Breast epithelium (tissue), 4 donors: ENCODE results near the gene NSF. TPM values are rescaled to one million over a fixed set of nuclear protein-coding genes. Genes with fewer than 3 reads are reported as not detected.

ENCODE experiments used
- DNase-seq, 2 donors: peaks; one replicate each; pipeline ENCODE4 v3.0.0-alpha.2; 2019; ENCODE audit warnings: low spot score in 2 of 2
- H3K27ac ChIP-seq, 2 donors: fragments of 200-600 bp; sonication (generic) in 1 of 2; one replicate each; pipeline ENCODE4 v1.5.1; 2016 to 2019; ENCODE audit warnings: mild to moderate bottlenecking in 1 of 2
- H3K27me3 ChIP-seq, 2 donors: fragments of 200-600 bp; sonication (generic) in 1 of 2; one replicate each; pipeline versions ENCODE4 v1.5.1 to v1.6.0; 2017 to 2019; ENCODE audit warnings: control low read depth in 1 of 2, mild to moderate bottlenecking in 1 of 2
- H3K36me3 ChIP-seq: fragments of 200-600 bp; one replicate; pipeline ENCODE4 v1.5.1; 2019
- H3K4me1 ChIP-seq, 2 donors: fragments of 200-600 bp; sonication (generic); one replicate each; pipeline ENCODE4 v1.5.1; 2016 to 2019; ENCODE audit warnings: control low read depth in 1 of 2
- H3K4me3 ChIP-seq, 3 donors: fragments of 200-600 bp; sonication (generic); 1 replicate in 2 of 3; 2 replicates in 1 of 3; pipeline ENCODE4 v1.5.1; 2016 to 2019; ENCODE audit warnings: mild to moderate bottlenecking in 3 of 3, moderate library complexity in 2 of 3
- H3K9me3 ChIP-seq, 2 donors: fragments of 200-600 bp; sonication (generic) in 1 of 2; one replicate each; pipeline ENCODE4 v1.5.1; 2016 to 2019; ENCODE audit warnings: control low read depth in 1 of 2
- POLR2A ChIP-seq: fragments of 450-650 bp; IDR thresholded peaks from one replicate; pipeline ENCODE4 v1.6.1; 2016; ENCODE audit warnings: antibody characterized with exemption, mild to moderate bottlenecking, moderate library complexity
- POLR2AphosphoS5 ChIP-seq, 3 donors: sonication (generic); formaldehyde crosslinking; IDR thresholded peaks; one replicate each; pipeline ENCODE4 v1.6.1; 2017; ENCODE audit warnings: antibody characterized with exemption in 3 of 3
- intact Hi-C: fragments of 100-400 bp; cut with DNase I; formaldehyde crosslinking; loops from one replicate; pipeline ENCODE4 v1.15.1; 2023; ENCODE audit warnings: low total_unique reads
- total RNA-seq, 3 donors: library from RNA; depleted of rRNA; stranded (reverse); fragments of >200 nt; gene quantifications; one replicate each; pipeline ENCODE4 v1.1.0, GENCODE V29; 2016
- TF ChIP-seq, protein P1 (sequence below), 3 donors: fragments of 450-650 bp; IDR thresholded peaks; one replicate each; pipeline ENCODE4 v1.5.1; 2016 to 2017; ENCODE audit warnings: antibody characterized with exemption in 3 of 3, mild to moderate bottlenecking in 3 of 3, moderate library complexity in 3 of 3

Gene NSF
- total RNA-seq, 3 donors from 2014 or later: 22.1 to 38.1 (median 38.0) TPM

DNA sequence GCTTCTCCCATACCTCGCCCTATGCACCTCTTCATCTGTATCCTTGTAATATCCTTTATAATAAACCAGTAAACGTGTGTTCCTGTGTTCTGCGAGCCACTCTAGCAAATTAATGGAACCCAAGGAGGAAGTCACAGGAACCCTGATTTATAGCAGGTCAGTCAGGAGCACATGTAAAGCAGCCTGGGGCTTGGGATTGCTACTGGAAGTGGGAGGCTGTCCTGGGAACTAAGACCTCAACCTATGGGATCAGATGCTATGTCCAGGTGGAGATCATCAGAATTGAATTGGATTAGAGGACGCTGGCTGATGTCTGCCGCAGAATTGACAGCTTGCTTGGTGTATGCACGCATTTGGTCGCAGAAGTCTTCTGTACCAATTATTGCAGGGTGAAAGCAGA lies 212.3 kb downstream of the NSF start:
- intact Hi-C loops: no loop called here
- no peak for DNase-seq
- no peaks in the 10 kb centered on the region for H3K9me3 ChIP-seq
- no peak overlapping the region for H3K4me3 ChIP-seq
- no peaks in the 10 kb centered on the region for H3K27me3 ChIP-seq
- H3K4me1 ChIP-seq: no peaks in the 10 kb centered on the region
- no peaks in the 10 kb centered on the region for H3K36me3 ChIP-seq
- no peak overlapping the region for H3K27ac ChIP-seq
- TF ChIP-seq POLR2A (no peak), POLR2AphosphoS5 (IDR thresholded peaks at IDR 0.05) (no peak)
- TF ChIP-seq, protein P1, sequence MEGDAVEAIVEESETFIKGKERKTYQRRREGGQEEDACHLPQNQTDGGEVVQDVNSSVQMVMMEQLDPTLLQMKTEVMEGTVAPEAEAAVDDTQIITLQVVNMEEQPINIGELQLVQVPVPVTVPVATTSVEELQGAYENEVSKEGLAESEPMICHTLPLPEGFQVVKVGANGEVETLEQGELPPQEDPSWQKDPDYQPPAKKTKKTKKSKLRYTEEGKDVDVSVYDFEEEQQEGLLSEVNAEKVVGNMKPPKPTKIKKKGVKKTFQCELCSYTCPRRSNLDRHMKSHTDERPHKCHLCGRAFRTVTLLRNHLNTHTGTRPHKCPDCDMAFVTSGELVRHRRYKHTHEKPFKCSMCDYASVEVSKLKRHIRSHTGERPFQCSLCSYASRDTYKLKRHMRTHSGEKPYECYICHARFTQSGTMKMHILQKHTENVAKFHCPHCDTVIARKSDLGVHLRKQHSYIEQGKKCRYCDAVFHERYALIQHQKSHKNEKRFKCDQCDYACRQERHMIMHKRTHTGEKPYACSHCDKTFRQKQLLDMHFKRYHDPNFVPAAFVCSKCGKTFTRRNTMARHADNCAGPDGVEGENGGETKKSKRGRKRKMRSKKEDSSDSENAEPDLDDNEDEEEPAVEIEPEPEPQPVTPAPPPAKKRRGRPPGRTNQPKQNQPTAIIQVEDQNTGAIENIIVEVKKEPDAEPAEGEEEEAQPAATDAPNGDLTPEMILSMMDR (IDR thresholded peaks at IDR 0.05): no peak

DNA sequence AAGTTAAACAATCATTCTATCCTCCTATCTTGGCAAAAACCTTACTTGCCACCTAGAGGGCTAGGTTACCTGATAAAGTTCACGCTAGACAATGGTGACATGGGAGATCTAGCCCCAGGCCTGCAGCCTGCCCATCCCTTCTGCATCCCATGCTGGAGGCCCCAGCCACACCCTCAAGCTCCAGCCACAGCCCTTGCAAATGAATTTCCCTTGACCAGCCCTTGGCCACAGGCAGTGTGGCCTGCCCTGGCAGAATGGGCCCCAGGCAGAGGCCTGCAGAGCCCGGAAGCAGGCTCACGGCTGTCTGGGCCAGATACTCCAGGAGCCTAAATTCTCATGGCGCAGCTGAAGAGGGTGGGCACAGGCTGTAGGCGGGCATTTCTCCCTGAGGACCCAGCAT lies 213.1 kb downstream of the NSF start:
- no peaks in the 10 kb centered on the region for H3K9me3 ChIP-seq
- no peak for DNase-seq

DNA sequence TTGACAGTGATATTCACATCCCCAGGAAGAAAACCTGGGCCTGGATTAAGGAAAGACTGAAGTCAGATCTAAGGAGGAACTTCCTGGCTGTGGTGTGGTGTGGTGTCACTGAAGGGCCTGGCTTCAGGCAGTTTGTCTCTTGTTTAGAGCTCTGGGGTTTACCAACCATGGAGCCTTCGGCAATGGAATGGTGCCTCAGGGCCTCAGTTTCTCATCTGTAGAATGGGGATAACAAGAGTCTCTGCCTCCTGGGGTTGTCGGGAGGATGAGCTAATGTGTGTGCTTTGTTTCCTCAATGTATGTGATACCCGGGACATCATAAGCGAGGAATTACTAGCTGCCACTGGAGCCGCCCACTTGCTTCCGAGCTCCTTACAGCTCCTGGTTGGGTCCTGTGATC lies 215.3 kb downstream of the NSF start:
- H3K27me3 ChIP-seq: no peaks in the 10 kb centered on the region
- no peaks in the 10 kb centered on the region for H3K4me1 ChIP-seq
- no peak for DNase-seq
- no peaks in the 10 kb centered on the region for H3K9me3 ChIP-seq
- intact Hi-C loops: no loop called here
- H3K27ac ChIP-seq: no peak overlapping the region
- H3K36me3 ChIP-seq: no peaks in the 10 kb centered on the region
- no peak for TF ChIP-seq POLR2AphosphoS5 (IDR thresholded peaks at IDR 0.05)
- TF ChIP-seq, protein P1 (IDR thresholded peaks at IDR 0.05): no peak
- no peak for TF ChIP-seq POLR2A
- H3K4me3 ChIP-seq: no peak overlapping the region

More for the DNA sequence above, 213.1 kb downstream of the NSF start:
- Histone ChIP-seq H3K4me3 (no peak overlapping the region), H3K27me3 (no peaks in the 10 kb centered on the region), H3K36me3 (no peaks in the 10 kb centered on the region), H3K27ac (no peak overlapping the region), H3K4me1 (no peaks in the 10 kb centered on the region)
- no peak for TF ChIP-seq POLR2AphosphoS5 (IDR thresholded peaks at IDR 0.05)
- no peak for TF ChIP-seq POLR2A
- TF ChIP-seq, protein P1 (IDR thresholded peaks at IDR 0.05): no peak
- intact Hi-C loops: no loop called here

Other genes starting within 250 kb of the NSF start
- gene ARL17B, start 228.9 kb upstream of the NSF start, total RNA-seq: 10 to 100 TPM in 1 of 3 donors, 1 to 10 TPM in 2; 8.2 to 11.8 (median 9.8) TPM
- gene LRRC37A2, start 78.2 kb upstream of the NSF start, total RNA-seq: 10 to 100 TPM in 2 of 3 donors, 1 to 10 TPM in 1; 9.6 to 28.7 (median 23.6) TPM
- gene ARL17A, start 11.0 kb upstream of the NSF start, total RNA-seq: 10 to 100 TPM in 2 of 3 donors, 1 to 10 TPM in 1; 9.3 to 20.6 (median 12.7) TPM
- 1 to 10 TPM in 2 of 3 donors, under 1 TPM in 1; 0.48 to 2.9 (median 1.6) TPM for gene WNT3, start 228.0 kb downstream of the NSF start, total RNA-seq